ENCODE results near the gene FGF12. TPM values are rescaled to one million over a fixed set of nuclear protein-coding genes. Genes with fewer than 3 reads are reported as not detected.

The FGF12 gene
- total RNA-seq, 2 experiments from 2014 or later, result not detected

- DNase-seq (no peak), ATAC-seq (ENCODE audit: poor library complexity) (no peak)
- Histone ChIP-seq H3K4me3 (ENCODE audit: low read length) (no peak overlapping the region), H3K9me3 (ENCODE audit: control insufficient read depth in 1 of 2, insufficient read depth in 1 of 2, low read length in 2 of 2) (peaks cover 0 to 19% of the 10 kb centered on the region in 2 experiments), H3K27ac (ENCODE audit: low read depth in 1 of 2, low read length in 2 of 2) (no peak overlapping the region), H3K4me1 (ENCODE audit: insufficient read depth, low read length) (no peaks in the 10 kb centered on the region), H3K36me3 (ENCODE audit: insufficient read depth, low read length) (no peaks in the 10 kb centered on the region), H3K27me3 (ENCODE audit: control insufficient read depth in 1 of 2, insufficient read depth in 2 of 2, low read length in 2 of 2) (peaks cover 0 to 3% of the 10 kb centered on the region in 2 experiments)
- peaks cover 4% of the 10 kb centered on the region for H3K27me3 Mint-ChIP-seq
- H3K36me3 Mint-ChIP-seq (ENCODE audit: low read depth), result no peaks in the 10 kb centered on the region
- no peak for TF ChIP-seq CTCF (IDR thresholded peaks at IDR 0.05)
- H3K9me3 Mint-ChIP-seq, result peaks cover 7% of the 10 kb centered on the region
- ChIA-PET CTCF (no interaction called here), POLR2A (no interaction called here)
- H3K4me1 Mint-ChIP-seq (ENCODE audit: low read depth), result no peaks in the 10 kb centered on the region
- no peak overlapping the region for H3K27ac Mint-ChIP-seq
- intact Hi-C loops (cut with DNase I, micrococcal nuclease), result no loop called here
- H3K4me3 Mint-ChIP-seq, result no peak overlapping the region
These were observed 43.2 kb downstream of the FGF12 start for GRCh38 chr3:192684151-192684550.

- intact Hi-C loops (cut with DNase I, micrococcal nuclease), result no loop called here
- no peak for TF ChIP-seq CTCF (IDR thresholded peaks at IDR 0.05)
These were observed 51.2 kb downstream of the FGF12 start for GRCh38 chr3:192675958-192676649.

GRCh38 chr3:192655628-192656027 is 71.7 kb downstream of the FGF12 start:
- Histone ChIP-seq H3K27ac (ENCODE audit: low read depth in 1 of 2, low read length in 2 of 2) (no peak overlapping the region), H3K4me1 (ENCODE audit: insufficient read depth, low read length) (no peaks in the 10 kb centered on the region), H3K36me3 (ENCODE audit: insufficient read depth, low read length) (no peaks in the 10 kb centered on the region), H3K9me3 (ENCODE audit: control insufficient read depth in 1 of 2, insufficient read depth in 1 of 2, low read length in 2 of 2) (no peaks in the 10 kb centered on the region), H3K4me3 (ENCODE audit: low read length) (no peak overlapping the region), H3K27me3 (ENCODE audit: control insufficient read depth in 1 of 2, insufficient read depth in 2 of 2, low read length in 2 of 2) (peaks cover 0 to 2% of the 10 kb centered on the region in 2 experiments)
- Mint-ChIP-seq H3K36me3 (ENCODE audit: low read depth) (no peaks in the 10 kb centered on the region), H3K27ac (no peak overlapping the region), H3K9me3 (no peaks in the 10 kb centered on the region), H3K4me3 (no peak overlapping the region), H3K27me3 (peaks cover 5% of the 10 kb centered on the region), H3K4me1 (ENCODE audit: low read depth) (no peaks in the 10 kb centered on the region)
- CTCF ChIA-PET, result no interaction called here
- no peak for TF ChIP-seq CTCF (IDR thresholded peaks at IDR 0.05)
- ATAC-seq (ENCODE audit: poor library complexity), result no peak
- POLR2A ChIA-PET, result no interaction called here
- no peak for DNase-seq
- intact Hi-C loops (cut with DNase I, micrococcal nuclease), result no loop called here

More at GRCh38 chr3:192675958-192676649, 51.2 kb downstream of the FGF12 start:
- Mint-ChIP-seq H3K4me1 (ENCODE audit: low read depth) (no peaks in the 10 kb centered on the region), H3K4me3 (no peak overlapping the region), H3K27ac (no peak overlapping the region), H3K27me3 (no peaks in the 10 kb centered on the region), H3K36me3 (ENCODE audit: low read depth) (no peaks in the 10 kb centered on the region), H3K9me3 (peaks cover 4% of the 10 kb centered on the region)
- Histone ChIP-seq H3K9me3 (ENCODE audit: control insufficient read depth in 1 of 2, insufficient read depth in 1 of 2, low read length in 2 of 2) (peaks cover 0 to 3% of the 10 kb centered on the region in 2 experiments), H3K27me3 (ENCODE audit: control insufficient read depth in 1 of 2, insufficient read depth in 2 of 2, low read length in 2 of 2) (no peaks in the 10 kb centered on the region), H3K36me3 (ENCODE audit: insufficient read depth, low read length) (no peaks in the 10 kb centered on the region), H3K27ac (ENCODE audit: low read depth in 1 of 2, low read length in 2 of 2) (no peak overlapping the region), H3K4me3 (ENCODE audit: low read length) (no peak overlapping the region), H3K4me1 (ENCODE audit: insufficient read depth, low read length) (no peaks in the 10 kb centered on the region)
- DNase-seq (no peak), ATAC-seq (ENCODE audit: poor library complexity) (no peak)
- CTCF ChIA-PET, result no interaction called here
- POLR2A ChIA-PET, result no interaction called here
